HG02763 (cell line): ENCODE data around the gene ADPRHL1.
"Not testable (repeated sequence)": the region's sequence is repeated elsewhere in the genome, so short reads cannot be mapped to it uniquely, and the experiment has no call there.

Experiments used
- ATAC-seq: cut with Tn5 transposase; IDR thresholded peaks from one replicate; pipeline ENCODE4 v1.9.1; 2021; ENCODE audit warnings: mild to moderate bottlenecking, moderate library complexity; ENCODE audit not compliant: unreplicated experiment

The ADPRHL1 gene

DNA sequence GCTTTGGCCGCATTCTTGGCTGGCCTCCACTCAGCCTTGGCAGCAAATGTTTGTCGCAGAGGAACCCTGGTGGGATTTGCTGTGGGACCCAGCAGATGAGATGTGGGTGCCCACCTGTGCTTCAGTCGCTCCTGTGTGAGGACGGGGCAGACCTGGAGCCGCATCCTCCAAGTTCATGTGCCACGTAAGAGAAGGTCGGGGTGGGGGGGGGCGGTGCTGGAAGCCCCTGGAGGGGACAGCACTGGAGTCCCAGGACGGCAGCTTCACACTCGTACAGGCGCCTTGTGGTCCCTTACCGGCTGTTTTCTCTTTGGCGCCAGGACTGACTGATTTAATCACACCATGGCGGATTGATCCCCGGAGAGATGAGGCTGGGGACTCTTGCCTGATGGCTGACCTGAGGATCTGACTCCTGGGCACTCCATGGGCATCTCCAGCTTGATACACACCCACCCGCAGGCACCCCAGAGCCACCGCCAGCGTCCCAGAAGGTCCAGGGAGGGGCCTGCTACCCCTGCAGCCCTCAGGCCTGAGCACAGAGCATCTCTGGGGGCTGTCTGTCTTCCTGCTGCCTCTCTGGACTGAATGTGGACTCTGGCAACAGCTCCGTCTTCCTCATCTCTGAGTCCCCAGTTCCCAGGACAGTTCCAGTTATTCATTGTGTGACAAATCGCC, 79.3 kb downstream of the ADPRHL1 start:
- ATAC-seq, result no peak

GRCh38 chr13:113371701-113372100, 81.6 kb downstream of the ADPRHL1 start:
- not testable (repeated sequence) for ATAC-seq

GRCh38 chr13:113371061-113371460, 82.2 kb downstream of the ADPRHL1 start:
- no peak for ATAC-seq

DNA sequence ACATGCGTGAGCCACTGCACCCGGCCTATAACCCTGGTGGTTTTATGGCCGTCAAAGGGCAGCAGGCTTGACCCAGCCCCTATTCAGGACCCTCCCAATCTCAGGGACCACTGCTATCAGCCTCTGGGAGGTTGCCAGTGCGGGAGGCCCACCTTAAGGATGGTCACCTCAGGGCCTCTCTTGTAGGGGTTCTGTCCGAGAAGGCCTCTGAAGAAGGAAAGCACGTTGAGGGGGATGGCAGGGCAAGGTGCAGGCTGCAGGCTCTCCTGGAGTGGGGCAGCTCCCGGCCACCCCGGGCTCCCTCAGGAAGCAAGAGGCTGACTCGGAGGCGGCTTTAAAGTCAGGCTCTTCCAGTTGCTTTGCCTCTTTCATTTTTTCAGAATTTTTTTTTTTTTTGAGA, 83.4 kb downstream of the ADPRHL1 start:
- no peak for ATAC-seq

GRCh38 chr13:113369189-113369588, 84.1 kb downstream of the ADPRHL1 start:
- ATAC-seq, result no peak

GRCh38 chr13:113368353-113368752, 84.9 kb downstream of the ADPRHL1 start:
- not testable (repeated sequence) for ATAC-seq

- ATAC-seq, result no peak
These were observed 85.5 kb downstream of the ADPRHL1 start for GRCh38 chr13:113367771-113368170.

DNA sequence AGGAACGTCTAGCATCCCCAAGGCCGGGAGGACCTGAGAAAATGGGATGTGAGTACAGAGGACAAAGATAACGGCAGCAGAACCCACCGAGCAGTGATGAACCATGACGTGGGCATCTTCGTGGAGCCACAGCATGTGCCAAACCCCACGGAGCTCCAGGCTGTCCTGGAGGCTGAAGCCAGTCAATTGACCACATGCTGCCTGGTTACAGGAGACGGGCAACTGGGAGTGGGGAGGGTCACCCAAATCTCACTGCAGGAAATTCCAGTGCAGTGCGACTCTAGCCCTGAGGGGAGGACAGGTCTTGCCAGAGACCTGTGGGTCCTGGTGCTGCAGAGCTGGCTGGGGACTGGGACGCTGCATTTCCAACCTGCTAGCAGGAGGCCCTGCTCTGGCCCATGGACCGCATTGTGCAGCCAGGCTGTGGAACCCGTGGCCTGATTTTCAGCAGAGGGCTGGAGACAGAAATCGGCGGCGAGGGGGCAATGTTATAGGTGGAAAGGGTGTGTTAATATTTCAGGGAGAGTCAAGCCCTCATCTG, 86.2 kb downstream of the ADPRHL1 start:
- no peak for ATAC-seq

DNA sequence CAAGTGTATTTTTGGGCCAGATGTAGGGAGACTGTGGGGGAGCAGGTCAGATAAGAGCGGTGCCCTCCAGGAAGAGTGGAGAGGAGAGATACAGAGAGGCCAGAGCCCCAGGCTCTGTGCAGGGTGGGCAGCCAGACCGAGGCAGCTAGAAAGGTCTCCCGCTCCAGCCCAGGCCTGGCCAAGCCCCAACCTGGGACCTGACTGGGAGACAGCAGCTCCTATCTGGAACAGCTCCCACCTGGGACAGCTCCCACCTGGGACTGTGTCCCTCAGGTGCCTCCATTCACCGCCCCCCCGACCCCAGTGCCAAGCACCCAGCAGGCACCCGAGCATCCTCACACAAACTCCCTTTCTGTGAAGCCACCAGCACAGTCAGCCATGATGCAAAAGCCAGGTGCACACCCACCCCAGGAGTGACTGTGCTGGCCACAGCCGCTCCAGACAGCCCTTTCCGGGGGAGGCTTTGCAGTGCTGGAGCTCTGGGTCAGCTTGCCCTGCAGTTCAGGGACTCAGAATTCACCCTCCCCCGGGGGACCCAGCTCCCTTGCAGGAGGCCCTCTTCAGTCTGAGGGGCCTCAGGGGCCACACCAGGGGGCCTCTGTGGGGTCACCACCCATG, 87.2 kb downstream of the ADPRHL1 start:
- no peak for ATAC-seq

- ATAC-seq, result no peak
These were observed 87.7 kb downstream of the ADPRHL1 start for GRCh38 chr13:113365583-113365970.

DNA sequence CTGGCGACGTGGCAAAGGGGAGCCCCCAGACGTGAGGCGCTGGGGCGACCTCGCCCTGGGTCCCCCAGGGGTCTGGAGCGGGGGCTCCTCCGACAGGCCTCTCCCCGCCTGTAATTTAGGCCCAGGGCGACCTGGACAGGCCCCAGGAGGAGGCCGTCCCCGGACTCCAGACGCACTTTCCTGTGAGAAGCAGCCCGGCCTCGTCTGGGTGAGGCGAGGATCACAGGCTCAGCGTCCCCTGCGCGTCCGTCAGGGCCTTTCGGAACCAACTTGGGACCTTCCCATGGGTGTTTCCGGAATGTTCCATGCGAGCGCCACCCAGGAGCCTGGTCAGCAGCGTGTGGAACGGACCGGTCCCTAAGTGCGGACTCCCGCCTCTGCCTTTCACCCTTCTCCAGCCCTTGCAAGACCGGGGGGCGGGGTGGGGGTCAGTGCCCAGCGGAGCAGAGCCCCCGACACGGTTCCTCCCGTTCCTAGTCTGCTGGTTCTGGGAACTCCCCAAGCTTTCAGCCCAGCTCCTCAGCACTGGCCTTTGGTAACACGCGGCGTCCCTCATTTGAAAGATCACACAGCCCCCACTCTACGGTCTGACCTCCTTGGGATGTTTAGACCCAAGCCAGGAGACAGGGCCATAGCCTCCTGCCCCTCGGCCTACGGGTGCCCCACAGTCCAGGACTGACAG, 88.2 kb downstream of the ADPRHL1 start:
- ATAC-seq, result no peak

- no peak for ATAC-seq
These were observed 88.9 kb downstream of the ADPRHL1 start for GRCh38 chr13:113364311-113364889.

GRCh38 chr13:113361406-113361805, 91.9 kb downstream of the ADPRHL1 start:
- no peak for ATAC-seq

- ATAC-seq, result no peak
These were observed 92.8 kb downstream of the ADPRHL1 start for GRCh38 chr13:113360446-113360845.

- ATAC-seq, result no peak
These were observed 93.7 kb downstream of the ADPRHL1 start for GRCh38 chr13:113359571-113359970.

DNA sequence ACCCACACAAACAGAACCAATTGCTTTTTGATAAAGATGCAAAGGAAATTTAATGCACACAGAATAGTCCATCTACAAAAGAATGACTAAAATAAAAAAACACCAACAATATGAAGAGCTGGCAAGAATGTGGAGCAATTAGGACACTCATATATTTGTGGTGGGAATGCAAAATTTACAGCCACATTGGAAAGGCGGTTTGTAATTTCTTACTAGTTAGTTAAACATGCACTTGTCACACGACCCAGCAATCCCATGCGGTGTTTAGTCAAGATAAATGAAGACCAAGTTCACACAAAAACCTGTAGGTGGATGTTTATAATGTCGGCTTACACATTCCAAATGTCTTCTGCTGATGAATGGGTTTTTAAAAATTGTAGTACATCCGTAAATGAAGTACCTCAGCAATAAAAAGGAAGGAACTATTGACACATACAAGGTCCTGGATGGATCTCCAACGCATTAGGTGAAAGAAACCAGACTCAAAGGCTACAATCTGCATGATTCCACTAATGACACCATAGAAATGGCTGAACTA, 94.6 kb downstream of the ADPRHL1 start:
- no peak for ATAC-seq

DNA sequence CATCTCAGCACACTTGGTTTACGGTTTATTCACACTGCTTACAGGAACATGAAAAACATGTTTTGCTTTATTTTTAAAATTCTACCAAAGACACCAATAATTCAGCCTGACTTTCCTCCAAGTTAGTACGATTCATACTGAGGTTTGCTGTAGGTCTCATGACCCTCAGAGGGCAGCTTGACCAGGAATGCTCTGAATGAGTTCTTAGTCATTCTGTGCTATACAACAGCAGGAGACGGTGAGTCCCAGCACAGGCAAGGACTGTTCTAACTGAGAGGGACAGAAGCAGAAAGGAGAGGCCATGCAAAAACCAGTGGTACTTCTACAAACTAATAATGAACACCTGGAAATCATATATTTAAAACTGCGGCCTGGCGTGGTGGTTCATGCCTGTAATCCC, 95.8 kb downstream of the ADPRHL1 start:
- ATAC-seq, result no peak

DNA sequence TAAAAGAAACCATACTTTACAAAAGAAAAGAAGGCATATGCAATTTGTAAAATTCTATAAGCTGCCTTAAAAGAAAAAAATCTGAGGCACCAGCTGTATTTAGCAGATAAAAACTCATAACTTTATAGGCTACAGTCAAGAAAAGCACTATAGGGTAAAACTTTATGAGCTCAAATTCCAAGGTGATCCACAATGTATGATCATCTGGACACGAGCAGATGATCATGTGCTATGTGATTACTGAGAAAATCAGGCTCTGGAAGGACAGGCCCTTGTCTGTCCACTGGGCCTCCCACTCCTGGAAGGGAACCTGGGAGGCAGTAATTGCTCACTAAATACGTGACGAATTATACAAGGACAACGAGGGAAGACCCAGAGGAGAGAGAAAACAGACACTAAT, 96.7 kb downstream of the ADPRHL1 start:
- no peak for ATAC-seq

- ATAC-seq, result no peak
These were observed 97.7 kb downstream of the ADPRHL1 start for GRCh38 chr13:113355621-113356020.

DNA sequence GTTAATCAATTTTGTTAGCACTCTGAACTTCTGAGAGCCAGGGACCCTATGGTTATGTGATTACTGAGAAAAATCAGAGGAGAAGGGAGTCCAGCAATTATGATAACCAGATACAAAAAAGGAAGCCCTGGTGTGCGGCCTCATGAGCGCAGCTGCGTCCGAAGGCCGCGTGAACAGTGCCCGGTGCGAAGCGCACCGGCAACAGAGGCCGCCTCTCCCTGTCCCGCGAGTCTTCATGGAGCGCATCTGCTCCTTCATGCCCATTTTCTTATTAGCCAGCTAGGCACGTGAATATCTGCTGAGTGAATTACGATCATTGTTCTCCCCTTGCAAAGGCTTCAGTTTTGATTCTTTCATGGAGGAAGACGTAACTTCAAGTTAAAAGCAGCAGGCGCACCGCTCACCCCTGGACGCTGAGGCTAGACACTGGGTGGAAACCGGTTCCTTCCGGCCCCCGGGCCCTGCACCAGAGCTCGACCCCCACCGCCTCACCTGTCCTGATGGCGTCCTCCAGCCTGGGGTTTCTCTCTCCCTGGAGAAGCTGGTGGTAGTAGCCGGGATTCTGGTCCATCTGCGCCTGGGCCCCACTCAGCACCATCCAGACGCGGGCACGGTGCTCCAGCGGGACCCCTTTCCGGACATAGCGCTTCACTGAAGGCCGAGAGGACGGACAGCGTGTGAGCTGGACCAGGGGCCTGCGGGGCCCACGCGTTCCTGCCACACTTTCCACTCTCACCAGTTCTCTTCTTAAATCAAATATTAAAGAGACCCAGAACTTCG, 98.3 kb downstream of the ADPRHL1 start:
- no peak for ATAC-seq

DNA sequence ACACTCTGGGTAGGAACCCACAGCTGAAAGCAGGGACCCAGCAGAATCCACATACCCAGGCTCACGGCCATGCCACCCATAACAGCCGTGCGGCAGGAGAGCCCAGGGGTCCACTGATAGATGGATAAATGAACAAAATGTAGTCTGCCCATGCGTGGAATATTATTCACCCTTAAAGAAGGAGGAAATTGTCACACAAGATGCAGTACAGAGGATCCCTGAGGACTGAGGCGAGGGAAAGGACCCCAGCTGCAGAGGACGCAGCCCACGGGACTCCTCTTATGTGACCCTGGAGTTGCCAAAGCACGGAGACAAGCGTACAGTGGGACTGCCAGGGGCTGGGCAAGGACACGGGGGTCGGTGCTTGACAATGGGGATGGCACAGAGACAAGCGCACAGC, 100.0 kb downstream of the ADPRHL1 start:
- ATAC-seq, result no peak
